NCI-H82 (cell line): ENCODE data around the gene MAGIX.
"Not testable (repeated sequence)": the region's sequence is repeated elsewhere in the genome, so short reads cannot be mapped to it uniquely, and the experiment has no call there.

Experiments used
- DNase-seq: peaks from one replicate; lab custom pipeline; 2025; lab: John Stamatoyannopoulos, UW

Gene MAGIX

DNA sequence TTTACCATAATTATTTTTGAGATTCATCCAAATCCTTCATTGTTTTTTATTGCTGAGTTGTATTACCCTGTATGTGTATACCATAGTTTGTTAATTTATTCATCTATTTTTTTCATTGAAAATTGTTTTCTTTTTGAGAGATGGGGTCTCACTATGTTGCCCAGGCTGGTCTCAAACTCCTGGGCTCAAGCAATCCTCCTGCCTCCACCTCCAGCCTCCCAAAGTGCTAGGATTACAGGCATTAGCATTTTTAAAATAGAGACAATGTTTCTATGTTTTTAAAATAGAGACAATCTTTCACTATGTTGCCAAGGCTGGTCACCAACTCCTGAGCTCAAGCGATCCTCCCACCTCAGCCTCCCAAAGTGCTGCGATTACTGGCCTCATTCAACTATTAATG is 1.6 kb upstream of the MAGIX start:
- no peak for DNase-seq

DNA sequence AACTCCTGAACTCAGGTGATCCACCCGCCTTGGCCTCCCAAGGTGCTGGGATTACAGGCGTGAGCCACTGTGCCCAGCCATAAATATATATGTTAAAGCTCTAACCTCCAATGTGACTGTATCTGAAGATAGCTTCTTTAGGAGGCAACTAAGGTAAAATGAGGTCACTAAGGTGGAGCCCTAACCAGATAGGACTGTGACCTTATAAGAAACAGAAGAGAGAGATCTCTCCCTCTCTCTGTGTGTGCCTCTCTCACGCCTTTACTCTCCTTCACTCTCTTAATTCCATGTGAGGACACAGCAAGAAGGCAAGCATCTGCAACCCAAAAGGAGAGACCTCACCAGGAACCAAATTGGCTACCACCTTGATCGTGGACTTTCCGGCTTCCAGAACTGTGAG is 926 bp upstream of the MAGIX start:
- DNase-seq, result no peak

DNA sequence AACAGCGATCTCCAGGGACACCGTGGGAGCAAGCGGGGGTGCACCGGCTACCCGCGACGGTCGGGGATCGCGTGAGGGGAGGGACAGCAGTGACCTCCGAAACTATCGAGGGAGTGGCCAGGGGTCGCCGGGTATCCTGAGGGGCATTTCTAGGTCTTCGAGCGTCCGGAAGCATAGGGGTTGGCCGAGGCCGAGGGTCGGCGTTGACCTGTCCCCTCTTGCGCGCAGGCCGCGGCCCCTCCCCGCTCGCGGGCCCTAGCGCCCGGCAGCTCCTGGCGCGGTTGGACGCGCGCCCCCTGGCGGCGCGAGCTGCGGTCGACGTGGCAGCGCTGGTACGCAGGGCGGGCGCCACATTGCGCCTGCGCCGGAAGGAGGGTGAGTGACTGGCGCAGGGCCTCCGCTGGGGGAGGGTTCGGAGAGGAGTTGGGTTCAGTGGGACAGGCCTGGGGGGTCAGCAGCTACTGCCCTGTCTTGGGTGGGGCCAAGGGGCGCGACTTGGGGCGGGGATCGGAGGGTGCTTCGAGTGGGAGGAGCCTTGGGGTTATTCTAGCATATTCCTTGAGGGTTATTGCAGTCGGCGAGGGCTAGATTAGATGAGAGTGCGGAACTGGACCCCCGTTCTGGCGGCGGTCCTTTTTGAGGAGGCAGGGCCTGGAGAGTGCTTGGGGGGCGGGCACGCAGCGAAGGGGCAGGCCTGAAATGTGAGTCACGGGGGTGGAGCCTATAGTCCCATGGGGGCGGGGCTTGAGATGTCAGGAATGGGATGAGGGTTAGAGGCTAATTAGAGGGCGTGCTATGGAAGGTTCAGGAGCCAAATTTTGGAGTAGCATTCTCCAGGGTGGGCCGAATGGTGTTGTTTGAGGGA is 1.2 kb downstream of the MAGIX start:
- DNase-seq, result peak; percentile 89

DNA sequence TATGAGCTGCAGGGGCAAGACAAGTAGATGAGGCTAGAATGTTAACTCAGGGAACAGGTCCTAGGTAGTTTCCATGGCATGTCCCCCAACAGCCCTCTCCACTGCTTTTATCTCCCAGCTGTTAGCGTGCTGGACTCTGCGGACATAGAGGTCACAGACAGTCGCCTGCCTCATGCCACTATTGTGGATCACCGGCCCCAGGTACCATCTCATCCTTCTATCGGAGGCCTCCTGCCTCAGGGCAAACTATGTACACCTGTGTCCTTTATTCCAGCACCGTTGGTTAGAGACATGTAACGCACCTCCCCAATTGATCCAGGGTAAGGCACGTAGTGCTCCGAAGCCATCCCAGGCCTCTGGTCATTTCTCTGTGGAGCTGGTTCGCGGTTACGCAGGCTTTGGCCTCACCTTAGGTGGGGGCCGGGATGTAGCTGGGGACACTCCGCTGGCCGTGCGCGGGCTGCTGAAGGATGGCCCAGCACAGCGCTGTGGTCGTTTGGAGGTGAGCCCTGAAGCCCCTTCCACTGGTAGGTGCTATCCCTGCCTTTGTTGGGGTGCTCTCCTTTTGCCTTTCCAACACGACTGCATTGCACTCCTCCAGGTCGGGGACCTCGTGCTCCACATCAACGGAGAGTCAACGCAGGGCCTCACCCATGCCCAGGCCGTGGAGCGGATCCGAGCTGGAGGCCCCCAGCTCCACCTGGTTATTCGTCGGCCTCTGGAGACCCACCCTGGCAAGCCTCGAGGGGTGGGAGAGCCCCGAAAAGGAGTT is 2.2 kb downstream of the MAGIX start:
- DNase-seq, result no peak

DNA sequence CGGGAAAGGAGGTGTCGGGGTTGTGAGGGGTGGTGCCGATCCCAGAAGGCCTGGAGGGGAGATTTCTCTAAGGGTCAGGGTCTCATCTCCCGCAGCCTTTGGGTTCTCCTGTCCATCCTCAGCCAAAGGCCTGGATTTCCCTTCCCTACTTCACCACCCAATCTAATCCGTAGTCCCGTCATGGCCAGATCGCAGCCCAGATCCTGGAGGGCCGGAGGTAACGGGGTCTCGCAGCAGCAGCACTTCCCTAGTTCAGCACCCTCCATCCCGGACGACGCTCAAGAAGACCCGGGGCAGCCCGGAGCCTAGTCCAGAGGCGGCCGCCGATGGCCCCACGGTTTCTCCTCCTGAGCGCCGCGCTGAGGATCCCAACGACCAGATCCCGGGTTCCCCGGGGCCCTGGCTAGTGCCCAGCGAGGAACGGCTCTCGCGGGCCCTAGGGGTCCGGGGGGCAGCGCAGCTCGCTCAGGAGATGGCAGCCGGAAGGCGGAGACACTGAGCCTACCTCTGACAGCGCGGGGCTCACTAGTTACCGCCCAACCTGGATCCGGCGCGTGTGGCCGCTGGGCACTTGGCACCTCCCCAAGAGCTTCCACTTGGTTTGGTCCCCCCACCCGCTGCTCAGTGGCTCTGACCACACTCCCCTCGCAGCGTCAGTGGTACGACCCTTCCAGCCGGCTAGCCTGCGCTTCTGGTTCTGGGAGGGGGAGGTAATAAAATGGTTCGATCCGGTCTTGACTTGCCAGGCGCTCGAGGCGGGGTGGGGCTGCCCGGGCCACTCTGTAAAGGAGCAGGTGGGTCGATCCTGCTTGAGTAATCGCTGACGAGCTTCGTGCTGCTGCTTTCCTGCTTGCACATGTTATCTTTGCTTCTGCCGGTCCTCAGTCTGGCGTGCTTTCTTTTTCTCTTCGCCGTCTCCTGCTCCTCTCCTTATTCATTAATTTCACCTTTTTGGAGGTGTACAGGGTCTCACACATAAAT is 3.6 kb downstream of the MAGIX start:
- peak; percentile 66 for DNase-seq

DNA sequence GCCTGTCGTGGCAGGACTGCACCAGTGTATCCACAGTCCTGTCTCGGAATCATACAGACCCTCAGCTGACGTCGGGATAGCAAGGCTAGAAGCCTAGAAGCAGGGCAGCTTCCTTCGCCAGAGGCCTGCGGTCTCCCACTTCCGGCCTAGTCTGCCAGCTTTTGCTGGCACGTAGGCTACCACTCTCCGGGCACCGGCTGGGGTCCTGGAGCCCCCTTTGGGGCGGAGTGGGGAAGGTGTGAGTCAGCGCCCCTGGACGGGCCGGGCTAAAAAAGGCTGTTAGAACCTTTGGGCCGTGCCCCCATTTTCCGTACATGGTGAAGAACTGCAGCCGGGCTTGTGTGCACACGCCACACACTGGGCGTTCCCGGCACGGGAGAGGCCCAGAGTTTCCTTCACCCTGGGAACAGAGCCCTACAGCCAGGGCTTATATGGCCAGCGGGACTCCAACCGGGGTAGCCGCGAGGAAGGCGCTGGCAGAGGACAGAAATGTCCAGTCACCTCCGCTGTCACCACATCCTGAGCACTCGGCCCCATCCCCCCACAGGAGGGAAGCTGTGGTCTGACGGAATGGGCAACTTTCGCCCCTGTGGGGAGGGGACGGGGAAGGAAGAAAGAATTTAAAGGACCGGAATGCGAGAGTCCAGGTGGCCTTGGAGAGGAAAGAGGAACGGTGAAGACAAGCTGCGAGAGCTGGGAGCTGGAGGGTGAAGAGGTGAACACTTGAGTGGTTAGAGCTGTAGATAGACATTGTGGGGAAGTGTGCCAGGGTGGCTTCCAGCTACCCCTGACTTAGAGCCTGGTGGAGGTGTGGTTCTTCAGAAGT is 4.6 kb downstream of the MAGIX start:
- DNase-seq, result no peak

DNA sequence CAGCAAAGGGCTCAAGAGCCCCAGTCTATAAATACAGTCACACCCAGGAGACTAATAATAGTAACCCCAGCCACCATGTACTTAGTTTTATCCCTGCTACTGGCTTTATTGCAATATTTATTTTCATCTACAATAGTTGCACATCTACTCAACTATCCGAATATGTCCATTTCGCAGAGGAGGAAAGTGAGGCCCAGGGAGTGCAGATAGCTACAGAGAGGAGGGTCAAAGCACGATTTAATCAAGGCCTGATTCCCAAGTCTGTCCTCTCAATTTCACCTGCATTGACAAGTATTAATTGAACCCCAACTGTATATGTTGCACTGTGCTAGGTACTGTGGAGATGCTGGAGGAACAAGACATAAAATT is 5.2 kb downstream of the MAGIX start:
- no peak for DNase-seq

DNA sequence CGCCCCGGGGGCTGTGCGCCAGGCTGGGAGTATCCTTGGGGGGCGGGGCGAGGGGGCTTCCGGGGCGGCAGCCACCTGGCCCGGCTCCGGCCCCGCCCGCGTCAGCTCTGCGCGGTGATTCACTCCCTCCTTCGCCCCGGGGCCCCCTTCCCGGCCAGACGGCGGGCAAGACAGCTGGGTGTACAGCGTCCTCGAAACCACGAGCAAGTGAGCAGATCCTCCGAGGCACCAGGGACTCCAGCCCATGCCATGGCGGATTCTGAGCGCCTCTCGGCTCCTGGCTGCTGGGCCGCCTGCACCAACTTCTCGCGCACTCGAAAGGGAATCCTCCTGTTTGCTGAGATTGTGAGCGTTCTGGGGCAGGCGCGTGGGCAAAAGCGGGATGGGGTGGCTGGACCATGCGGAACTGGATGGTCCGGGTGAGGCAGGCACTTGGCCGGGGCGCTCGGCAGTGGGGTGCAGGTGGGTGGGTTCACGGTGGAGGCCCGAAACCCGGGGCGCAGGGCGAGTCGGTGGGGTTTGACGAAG is 9.3 kb downstream of the MAGIX start, which contains the start of gene PLP2:
PLP2 (plus strand) TSS at position 147 of the 528 bp plus-strand sequence; CDS start at position 250, 103 bp downstream.
- peak; percentile 70 for DNase-seq

DNA sequence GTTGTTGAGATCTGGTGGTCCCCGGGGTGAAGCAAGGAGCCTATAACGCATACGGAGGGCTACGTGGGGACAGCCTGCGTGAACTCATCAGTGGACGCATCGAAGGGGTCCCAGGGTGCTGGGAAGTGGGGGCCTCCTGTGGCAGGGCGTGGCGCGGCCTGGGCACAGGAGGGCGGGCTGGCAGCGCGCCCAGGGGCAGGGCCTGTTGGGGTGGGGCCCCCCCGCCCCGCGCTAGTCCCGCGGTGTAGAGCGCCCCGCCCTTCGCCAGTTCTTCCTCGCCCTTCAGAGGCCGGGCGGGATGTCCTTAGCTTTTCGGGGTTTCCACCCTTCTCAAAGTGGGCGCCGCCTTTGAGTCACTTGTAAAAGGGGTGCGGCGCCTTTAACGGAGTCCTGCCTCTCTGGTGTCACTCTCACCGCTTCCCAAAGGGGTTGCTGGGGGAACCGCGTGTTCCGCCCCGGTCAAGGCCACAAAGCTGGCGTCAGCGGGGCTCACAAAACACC is 9.8 kb downstream of the MAGIX start:
- DNase-seq, result peak; percentile 72

DNA sequence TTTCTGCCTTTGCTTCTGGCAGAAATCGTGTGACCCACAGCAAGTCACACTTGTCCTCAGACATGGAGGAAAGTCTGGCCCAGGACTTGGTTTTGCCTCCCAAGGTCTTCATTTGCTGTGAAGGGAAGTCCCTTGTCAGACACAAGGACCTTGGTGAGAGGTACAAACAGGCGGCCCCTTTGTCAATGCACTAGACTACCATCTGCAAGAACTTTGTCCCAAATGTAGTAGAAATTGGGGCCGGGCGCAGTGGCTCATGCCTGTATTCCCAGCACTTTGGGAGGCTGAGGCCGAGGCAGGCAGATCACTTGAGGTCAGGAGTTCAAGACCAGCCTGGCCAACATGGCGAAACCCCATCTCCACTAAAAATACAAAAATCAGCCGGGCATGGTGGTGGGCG is 11.0 kb downstream of the MAGIX start:
- not testable (repeated sequence) for DNase-seq

DNA sequence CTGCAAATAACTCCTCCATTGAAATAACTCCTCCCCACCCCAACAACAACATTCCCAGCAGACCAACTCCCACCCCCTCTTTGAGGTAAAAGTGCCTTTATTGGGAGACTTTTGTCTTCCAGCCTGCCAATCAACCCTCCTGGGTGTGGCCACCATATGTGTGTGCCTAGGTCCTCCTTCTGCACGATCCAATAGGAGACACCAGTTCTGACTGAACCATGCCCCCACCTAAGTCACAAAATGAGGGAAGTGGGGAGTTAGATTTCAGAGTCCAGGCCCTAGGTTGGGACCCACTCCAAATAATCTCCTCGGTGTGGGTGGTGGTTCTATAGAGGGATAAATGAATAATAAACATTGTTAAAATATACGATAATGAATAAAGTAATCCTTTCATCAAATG is 12.2 kb downstream of the MAGIX start:
- DNase-seq, result no peak

DNA sequence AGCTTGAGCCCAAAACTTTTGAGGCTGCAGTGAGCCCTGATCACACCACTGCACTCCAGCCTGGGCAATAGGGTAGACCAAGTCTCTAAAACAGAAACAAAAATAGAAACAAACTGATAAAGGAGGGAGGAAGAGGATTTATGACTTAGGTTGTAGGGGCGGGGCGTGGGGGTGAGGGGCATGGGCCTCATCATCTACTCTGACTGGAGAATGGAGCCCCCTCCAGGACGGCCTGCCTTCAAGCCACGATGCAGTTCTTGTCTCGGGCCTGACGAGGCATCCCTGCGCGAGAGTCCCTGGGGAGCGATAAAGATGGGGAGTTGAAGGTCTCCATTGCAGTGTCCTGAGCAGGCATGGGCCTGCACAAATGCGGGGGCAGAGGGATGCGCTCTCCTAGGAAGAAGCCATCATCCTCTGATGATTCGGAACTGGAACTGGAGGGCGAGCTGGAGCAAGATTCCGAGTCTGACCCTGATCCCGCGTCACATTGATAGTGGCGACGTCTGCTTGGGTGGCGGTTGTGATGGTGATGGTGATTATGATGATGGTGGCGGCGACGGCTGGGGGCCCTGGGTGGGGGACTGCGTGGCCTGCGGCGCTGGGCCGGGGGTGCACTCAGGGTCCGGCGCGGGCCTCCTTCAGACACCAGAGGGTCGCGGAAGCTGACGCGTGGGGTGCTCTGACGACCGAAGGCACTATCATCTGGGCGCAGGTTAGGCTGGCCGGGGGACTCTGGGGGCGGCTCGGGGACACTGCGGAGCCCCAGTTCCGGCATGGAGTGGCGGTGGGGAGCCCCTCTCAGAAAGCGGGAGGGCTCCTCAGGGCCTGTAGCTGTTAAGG is 13.1 kb downstream of the MAGIX start:
- peak; percentile 15 for DNase-seq

DNA sequence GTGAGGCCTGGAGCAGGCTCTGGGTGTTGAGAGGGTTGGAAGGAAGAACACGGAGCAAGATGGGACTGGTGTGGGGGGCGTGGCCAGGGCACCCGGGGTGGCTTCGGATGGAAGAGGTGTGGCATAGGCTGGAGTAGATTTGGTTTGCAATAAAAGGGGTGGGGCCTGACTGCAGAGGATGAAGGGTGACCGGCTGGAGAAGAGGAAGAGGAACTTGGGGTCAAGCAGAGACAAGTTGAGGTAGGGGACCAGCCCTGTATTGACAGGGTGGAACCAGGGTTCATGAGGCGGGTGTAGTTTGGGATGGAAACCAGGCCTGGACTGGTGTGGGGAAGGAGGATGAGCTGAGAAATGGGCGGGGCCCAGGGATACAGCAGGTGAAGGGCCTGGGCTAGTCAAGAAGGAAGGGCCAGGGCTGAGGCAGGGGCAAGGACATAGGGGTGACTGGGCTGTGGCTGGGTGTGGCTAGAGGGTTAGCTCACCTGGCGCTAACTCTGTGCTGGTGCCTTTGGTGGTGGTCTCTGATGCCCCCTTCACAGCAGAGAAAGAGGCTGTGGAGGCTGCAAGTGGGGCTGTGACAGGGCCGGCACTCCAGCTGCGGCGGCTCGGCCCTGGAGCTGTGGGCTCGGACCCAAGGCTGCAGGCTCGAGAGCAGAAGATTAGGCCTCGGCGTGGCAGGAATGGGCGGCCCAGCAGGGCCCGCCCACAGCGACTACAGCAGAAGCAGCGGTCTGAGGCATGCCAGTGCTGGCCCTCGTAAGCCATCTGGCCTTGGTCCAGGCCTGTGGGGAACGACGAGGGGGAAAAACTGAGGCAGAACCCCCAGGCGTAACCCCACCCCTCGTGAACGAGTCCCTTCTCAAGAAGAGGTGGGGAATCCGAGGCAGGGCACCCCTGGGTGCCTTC is 14.1 kb downstream of the MAGIX start:
- DNase-seq, result peak; percentile 21

DNA sequence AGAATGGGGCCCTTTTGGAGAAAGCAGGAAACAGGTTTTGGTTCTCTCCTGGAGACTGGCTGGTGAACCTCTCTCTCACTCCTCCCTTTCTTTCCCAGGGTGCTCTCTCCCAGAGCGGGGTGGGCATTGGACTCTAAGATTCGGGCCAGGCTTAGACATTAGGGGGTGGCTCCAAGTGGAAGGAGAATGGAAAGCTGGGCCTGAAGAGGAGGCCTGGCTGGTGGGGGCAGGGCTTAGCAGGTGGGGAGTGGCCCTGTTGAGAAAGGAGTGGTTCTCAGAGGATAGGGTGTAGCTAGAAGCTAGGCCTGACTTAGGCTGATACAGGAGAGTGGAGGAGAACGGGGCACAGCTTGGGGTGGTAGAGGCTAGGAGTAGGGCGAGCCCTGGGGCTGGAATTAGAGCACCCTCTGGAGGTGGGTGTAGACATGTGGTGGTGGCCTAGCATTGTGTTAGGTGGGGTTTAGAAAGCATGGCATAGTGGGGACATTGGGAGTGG is 14.8 kb downstream of the MAGIX start:
- DNase-seq, result peak; percentile 28

DNA sequence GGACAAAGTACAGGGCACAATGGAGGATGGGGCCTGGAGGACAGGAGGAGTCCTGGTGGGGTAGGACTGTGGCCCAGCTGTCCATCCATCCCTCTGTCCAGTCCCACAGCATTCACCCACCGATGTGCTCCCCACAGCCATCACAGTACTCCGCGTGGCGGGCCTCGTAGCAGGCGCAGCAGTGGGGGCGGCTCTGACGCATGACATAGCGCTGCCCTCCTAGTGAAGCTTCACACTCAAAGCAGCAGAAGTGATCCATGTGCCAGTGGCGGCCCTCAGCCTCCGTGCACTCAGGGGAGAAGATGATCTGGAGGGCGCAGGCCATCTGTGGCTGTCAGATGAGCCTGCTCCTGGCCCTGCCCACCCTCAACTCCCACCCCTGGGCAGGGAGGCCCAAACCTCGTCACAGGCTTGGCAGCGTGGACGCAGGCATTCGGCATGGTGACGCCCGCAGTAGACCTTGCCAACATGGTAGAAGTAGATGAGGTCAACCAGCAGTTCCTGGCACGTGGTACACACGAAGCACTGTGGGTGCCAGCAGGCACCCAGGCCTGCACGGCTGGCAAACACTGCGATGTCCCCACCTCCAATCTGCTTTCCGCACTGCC is 15.4 kb downstream of the MAGIX start:
- no peak for DNase-seq

DNA sequence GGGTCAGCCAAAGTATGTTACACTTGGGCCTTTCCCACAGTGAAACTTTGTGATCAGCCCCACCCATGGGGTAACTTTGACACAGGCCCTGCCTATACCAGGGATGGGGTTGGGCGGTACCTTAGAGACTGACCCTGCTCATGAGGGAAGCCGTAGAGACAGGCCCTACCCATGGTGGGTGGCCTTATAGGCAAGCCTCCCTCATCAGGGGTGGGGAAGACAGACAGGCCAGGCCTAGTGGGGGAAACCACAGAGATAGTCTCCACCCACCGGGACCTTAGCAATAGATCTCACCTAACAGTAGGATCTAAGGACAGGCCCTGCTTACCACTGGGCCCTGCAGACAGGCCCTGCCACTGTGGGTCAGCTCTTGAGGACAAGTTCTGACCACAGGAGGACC is 16.0 kb downstream of the MAGIX start:
- no peak for DNase-seq

DNA sequence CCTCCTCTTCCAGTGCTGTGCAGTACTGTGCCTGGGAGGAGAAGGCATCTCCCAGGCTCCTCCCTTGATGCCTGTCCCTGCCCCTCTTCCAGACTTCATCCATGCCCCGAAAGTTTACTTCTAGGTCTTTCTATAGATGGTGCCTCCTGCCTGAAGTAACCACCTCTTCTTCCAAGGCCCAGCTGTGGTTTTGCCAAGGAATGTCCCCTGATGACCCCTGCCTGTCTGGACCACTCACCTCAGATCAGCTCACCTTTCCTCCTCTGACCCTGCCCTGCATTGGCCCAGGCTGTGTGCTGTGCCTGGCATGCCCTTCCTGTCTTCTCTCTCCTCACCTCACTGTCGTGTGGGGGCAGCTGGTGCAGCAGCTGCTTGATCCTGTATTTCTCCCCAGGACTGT is 16.8 kb downstream of the MAGIX start:
- DNase-seq, result no peak

DNA sequence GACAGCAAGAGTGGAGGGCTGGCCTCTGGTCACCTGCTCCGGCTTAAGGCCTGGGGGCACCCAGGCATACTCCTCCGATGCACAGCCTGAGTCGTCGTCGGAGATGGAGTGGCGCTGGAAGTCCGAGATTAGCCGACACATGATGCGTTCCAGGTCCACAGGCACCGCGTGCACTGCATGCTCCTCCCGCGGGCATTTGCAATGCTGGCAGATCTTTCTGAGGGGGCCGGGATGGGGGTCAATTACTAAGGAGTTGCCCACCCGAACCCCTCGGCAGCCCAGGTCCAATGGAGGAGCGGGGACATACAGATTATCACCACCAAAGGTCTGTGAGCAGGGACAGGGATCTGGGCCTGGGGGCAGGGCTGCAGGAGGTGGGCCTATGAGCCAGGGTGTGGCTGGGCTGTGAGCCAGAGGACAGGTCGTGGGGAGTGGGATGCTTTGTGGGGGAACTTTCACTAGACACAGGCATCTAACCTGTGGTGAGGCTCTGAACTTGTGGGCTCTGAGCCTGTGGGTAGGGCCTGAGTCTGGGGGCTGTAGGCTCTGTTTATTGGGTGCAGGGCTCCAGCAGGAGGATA is 21.2 kb downstream of the MAGIX start:
- DNase-seq, result peak; percentile 70
